ENCODE data around the gene TIMM29.

Gene TIMM29

DNA sequence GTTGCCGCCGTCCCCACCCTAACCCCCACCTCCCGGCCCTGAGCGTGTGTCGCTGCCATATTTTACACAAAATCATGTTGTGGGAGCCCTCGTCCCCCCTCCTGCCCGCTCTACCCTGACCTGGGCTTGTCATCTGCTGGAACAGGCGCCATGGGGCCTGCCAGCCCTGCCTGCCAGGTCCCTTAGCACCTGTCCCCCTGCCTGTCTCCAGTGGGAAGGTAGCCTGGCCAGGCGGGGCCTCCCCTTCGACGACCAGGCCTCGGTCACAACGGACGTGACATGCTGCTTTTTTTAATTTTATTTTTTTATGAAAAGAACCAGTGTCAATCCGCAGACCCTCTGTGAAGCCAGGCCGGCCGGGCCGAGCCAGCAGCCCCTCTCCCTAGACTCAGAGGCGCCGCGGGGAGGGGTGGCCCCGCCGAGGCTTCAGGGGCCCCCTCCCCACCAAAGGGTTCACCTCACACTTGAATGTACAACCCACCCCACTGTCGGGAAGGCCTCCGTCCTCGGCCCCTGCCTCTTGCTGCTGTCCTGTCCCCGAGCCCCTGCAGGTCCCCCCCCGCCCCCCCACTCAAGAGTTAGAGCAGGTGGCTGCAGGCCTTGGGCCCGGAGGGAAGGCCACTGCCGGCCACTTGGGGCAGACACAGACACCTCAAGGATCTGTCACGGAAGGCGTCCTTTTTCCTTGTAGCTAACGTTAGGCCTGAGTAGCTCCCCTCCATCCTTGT, 6.5 kb upstream of the TIMM29 start:
- Histone ChIP-seq H3K27ac (ENCODE audit: low read depth, low read length) (no peak overlapping the region), H3K9ac (ENCODE audit: low read length) (no peak overlapping the region), H3K4me2 (ENCODE audit: low read depth, low read length, poor library complexity, severe bottlenecking) (no peak overlapping the region), H3K9me3 (ENCODE audit: insufficient read depth, low read length) (no peaks in the 10 kb centered on the region), H3K27me3 (ENCODE audit: low read length) (no peaks in the 10 kb centered on the region), H3K4me3 (ENCODE audit: insufficient read depth, low read length, poor library complexity, severe bottlenecking) (no peak overlapping the region), H4K20me1 (ENCODE audit: low read depth, low read length) (no peaks in the 10 kb centered on the region), H3F3A (ENCODE audit: insufficient read depth) (0 out of 2 replicates have a peak, but pooled peaks cover 4% of the 10 kb centered on the region), H3K9me2 (replicated peaks; ENCODE audit: insufficient read depth, low read length) (no peaks in the 10 kb centered on the region), H3K36me3 (ENCODE audit: low read length) (no peaks in the 10 kb centered on the region), H2AFZ (ENCODE audit: low read depth, low read length, severe bottlenecking) (no peak overlapping the region), H3K79me2 (ENCODE audit: insufficient read depth, low read length) (no peaks in the 10 kb centered on the region)
- no peak for TF ChIP-seq EZH2phosphoT487 (conservative IDR thresholded peaks at IDR 0.05; ENCODE audit: low read length)
- TF ChIP-seq, protein P1, sequence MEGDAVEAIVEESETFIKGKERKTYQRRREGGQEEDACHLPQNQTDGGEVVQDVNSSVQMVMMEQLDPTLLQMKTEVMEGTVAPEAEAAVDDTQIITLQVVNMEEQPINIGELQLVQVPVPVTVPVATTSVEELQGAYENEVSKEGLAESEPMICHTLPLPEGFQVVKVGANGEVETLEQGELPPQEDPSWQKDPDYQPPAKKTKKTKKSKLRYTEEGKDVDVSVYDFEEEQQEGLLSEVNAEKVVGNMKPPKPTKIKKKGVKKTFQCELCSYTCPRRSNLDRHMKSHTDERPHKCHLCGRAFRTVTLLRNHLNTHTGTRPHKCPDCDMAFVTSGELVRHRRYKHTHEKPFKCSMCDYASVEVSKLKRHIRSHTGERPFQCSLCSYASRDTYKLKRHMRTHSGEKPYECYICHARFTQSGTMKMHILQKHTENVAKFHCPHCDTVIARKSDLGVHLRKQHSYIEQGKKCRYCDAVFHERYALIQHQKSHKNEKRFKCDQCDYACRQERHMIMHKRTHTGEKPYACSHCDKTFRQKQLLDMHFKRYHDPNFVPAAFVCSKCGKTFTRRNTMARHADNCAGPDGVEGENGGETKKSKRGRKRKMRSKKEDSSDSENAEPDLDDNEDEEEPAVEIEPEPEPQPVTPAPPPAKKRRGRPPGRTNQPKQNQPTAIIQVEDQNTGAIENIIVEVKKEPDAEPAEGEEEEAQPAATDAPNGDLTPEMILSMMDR (IDR thresholded peaks at IDR 0.05; ENCODE audit: insufficient read depth, low read length, poor library complexity, severe bottlenecking), result no peak

DNA sequence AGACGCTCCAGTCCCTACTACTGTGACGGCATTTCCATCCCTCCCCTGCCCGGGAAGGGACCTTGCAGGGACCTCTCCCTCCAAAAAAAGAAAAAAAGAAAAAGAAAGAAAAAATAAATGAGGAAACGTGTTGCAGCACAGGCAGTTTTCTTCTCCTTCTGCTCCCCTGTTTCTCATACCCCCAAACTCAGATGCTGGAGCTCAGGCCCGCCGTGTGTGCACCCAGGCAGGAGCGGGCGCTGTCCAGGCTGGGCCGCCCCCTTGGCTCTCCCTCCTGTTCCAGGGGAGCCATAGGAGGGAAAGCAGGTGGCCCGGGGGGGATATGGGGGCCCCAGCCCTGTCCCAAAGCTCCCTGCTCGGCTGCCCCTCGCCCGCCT, 6.0 kb upstream of the TIMM29 start:
- H3K4me2 ChIP-seq (ENCODE audit: low read depth, low read length, poor library complexity, severe bottlenecking), result no peak overlapping the region
- H3F3A ChIP-seq (ENCODE audit: insufficient read depth), result 0 out of 2 replicates have a peak, but pooled peaks cover 7% of the 10 kb centered on the region
- H3K27ac ChIP-seq (ENCODE audit: low read depth, low read length), result no peak overlapping the region
- H3K9ac ChIP-seq (ENCODE audit: low read length), result no peak overlapping the region
- no peaks in the 10 kb centered on the region for H3K79me2 ChIP-seq (ENCODE audit: insufficient read depth, low read length)
- H3K4me3 ChIP-seq (ENCODE audit: insufficient read depth, low read length, poor library complexity, severe bottlenecking), result no peak overlapping the region
- no peak overlapping the region for H2AFZ ChIP-seq (ENCODE audit: low read depth, low read length, severe bottlenecking)
- H4K20me1 ChIP-seq (ENCODE audit: low read depth, low read length), result no peaks in the 10 kb centered on the region
- H3K9me3 ChIP-seq (ENCODE audit: insufficient read depth, low read length), result no peaks in the 10 kb centered on the region
- no peaks in the 10 kb centered on the region for H3K9me2 ChIP-seq (replicated peaks; ENCODE audit: insufficient read depth, low read length)
- H3K36me3 ChIP-seq (ENCODE audit: low read length), result no peaks in the 10 kb centered on the region
- H3K27me3 ChIP-seq (ENCODE audit: low read length), result no peaks in the 10 kb centered on the region
- TF ChIP-seq EZH2phosphoT487 (conservative IDR thresholded peaks at IDR 0.05; ENCODE audit: low read length), result no peak
- TF ChIP-seq, protein P1 (IDR thresholded peaks at IDR 0.05; ENCODE audit: insufficient read depth, low read length, poor library complexity, severe bottlenecking), result no peak

DNA sequence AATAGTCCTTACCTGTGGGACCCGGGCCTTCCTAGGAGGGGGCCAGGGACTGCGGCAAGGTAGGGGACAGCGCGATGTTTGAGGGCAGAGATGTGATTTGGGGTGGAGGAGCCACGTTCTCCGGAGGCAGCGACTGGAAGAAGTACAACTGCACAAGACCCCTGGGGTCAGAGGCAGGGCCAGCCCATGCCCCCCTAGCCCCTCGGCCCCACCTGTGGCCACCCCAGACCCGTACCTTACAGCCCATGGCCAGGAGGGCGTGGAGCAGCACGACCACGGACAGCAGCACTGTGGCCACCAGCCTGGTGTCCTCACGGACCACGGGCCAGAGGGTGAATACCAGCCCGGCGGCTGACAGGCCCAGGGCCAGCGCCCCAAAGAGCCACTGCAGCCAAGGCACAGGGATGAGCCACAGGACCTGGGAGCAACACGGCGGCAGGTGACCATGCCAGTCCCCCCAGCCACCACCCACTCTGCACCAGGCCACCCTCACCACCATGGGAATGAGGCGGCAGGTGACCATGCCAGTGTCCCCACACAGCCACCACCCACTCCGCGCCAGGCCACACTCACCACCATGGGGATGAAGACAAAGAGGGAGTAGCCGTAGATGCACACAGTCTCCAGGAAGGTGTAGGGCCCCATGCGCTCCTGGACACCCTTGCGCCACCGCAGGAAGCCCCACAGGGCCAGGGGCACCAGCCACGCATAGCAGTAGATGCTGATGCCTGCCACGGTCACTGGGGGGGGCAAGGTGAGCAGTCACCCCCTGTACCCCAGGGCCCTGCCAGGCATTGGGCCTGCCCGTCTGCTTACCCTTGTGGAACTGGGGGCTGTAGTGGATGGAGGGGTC, 5.1 kb upstream of the TIMM29 start:
- H4K20me1 ChIP-seq (ENCODE audit: low read depth, low read length), result no peaks in the 10 kb centered on the region

More for the DNA sequence above, 5.1 kb upstream of the TIMM29 start:
- no peaks in the 10 kb centered on the region for H3K9me2 ChIP-seq (replicated peaks; ENCODE audit: insufficient read depth, low read length)
- no peak overlapping the region for H3K4me3 ChIP-seq (ENCODE audit: insufficient read depth, low read length, poor library complexity, severe bottlenecking)
- no peak overlapping the region for H3K4me2 ChIP-seq (ENCODE audit: low read depth, low read length, poor library complexity, severe bottlenecking)
- no peak for TF ChIP-seq EZH2phosphoT487 (conservative IDR thresholded peaks at IDR 0.05; ENCODE audit: low read length)
- TF ChIP-seq, protein P1 (IDR thresholded peaks at IDR 0.05; ENCODE audit: insufficient read depth, low read length, poor library complexity, severe bottlenecking), result no peak
- H3K9ac ChIP-seq (ENCODE audit: low read length), result no peak overlapping the region
- H3K27me3 ChIP-seq (ENCODE audit: low read length), result no peaks in the 10 kb centered on the region
- no peaks in the 10 kb centered on the region for H3K9me3 ChIP-seq (ENCODE audit: insufficient read depth, low read length)
- H3K36me3 ChIP-seq (ENCODE audit: low read length), result no peaks in the 10 kb centered on the region
- no peak overlapping the region for H2AFZ ChIP-seq (ENCODE audit: low read depth, low read length, severe bottlenecking)
- H3K79me2 ChIP-seq (ENCODE audit: insufficient read depth, low read length), result no peaks in the 10 kb centered on the region
- H3F3A ChIP-seq (ENCODE audit: insufficient read depth), result 0 out of 2 replicates have a peak, but pooled peaks cover 7% of the 10 kb centered on the region
- no peak overlapping the region for H3K27ac ChIP-seq (ENCODE audit: low read depth, low read length)

Measured in SU-DHL-6 (cell line).